ENCODE data around the gene YBEY. TPM values are rescaled to one million over a fixed set of nuclear protein-coding genes. Genes with fewer than 3 reads are reported as not detected.

Gene YBEY
- total and polyA plus RNA-seq, 2 of the 13 experiments (the other 11 are each of a cell fraction or from before 2014, with no cell fraction given), result 6.5 to 8.9 TPM

DNA sequence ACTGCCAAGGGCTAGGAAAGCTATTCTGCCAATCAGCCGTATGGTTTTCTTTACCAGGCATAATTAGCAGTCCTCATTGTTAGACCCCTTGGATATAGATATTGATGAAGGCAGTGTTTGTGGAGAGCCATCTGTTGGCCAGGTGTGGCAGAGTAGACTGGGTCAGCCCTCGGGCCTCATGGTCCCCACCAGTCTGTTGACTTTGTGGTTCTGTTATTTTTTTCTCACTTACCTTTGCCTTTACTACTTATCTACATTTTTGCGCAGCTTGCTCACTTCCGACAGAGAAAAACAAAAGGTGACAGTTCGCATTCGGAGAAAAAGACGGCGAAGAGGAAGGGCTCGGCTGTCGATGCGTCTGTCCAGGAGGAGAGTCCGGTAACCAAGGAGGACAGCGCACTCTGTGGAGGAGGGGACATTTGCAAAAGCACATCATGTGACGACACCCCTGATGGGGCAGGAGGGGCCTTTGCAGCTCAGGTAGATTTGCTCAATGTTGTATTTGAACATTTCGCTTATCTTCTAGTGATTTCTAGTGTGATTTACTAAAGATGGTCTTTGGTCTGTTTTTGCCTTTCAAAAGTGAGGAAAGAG, 40.1 kb downstream of the YBEY start (continued):
- TF ChIP-seq HOXA5 (CRISPR knock-in tag; IDR thresholded peaks at IDR 0.05), result no peak
- TF ChIP-seq, protein P1, sequence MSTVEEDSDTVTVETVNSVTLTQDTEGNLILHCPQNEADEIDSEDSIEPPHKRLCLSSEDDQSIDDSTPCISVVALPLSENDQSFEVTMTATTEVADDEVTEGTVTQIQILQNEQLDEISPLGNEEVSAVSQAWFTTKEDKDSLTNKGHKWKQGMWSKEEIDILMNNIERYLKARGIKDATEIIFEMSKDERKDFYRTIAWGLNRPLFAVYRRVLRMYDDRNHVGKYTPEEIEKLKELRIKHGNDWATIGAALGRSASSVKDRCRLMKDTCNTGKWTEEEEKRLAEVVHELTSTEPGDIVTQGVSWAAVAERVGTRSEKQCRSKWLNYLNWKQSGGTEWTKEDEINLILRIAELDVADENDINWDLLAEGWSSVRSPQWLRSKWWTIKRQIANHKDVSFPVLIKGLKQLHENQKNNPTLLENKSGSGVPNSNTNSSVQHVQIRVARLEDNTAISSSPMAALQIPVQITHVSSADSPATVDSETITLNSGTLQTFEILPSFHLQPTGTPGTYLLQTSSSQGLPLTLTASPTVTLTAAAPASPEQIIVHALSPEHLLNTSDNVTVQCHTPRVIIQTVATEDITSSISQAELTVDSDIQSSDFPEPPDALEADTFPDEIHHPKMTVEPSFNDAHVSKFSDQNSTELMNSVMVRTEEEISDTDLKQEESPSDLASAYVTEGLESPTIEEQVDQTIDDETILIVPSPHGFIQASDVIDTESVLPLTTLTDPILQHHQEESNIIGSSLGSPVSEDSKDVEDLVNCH (CRISPR knock-in tag; IDR thresholded peaks at IDR 0.05), result no peak
- TF ChIP-seq ZNF296 (CRISPR knock-in tag; conservative IDR thresholded peaks at IDR 0.05), result no peak
- TF ChIP-seq THAP11 (CRISPR knock-in tag; IDR thresholded peaks at IDR 0.05), result no peak
- no peak for TF ChIP-seq ZNF230 (CRISPR knock-in tag; IDR thresholded peaks at IDR 0.05)
- TF ChIP-seq, protein P2, sequence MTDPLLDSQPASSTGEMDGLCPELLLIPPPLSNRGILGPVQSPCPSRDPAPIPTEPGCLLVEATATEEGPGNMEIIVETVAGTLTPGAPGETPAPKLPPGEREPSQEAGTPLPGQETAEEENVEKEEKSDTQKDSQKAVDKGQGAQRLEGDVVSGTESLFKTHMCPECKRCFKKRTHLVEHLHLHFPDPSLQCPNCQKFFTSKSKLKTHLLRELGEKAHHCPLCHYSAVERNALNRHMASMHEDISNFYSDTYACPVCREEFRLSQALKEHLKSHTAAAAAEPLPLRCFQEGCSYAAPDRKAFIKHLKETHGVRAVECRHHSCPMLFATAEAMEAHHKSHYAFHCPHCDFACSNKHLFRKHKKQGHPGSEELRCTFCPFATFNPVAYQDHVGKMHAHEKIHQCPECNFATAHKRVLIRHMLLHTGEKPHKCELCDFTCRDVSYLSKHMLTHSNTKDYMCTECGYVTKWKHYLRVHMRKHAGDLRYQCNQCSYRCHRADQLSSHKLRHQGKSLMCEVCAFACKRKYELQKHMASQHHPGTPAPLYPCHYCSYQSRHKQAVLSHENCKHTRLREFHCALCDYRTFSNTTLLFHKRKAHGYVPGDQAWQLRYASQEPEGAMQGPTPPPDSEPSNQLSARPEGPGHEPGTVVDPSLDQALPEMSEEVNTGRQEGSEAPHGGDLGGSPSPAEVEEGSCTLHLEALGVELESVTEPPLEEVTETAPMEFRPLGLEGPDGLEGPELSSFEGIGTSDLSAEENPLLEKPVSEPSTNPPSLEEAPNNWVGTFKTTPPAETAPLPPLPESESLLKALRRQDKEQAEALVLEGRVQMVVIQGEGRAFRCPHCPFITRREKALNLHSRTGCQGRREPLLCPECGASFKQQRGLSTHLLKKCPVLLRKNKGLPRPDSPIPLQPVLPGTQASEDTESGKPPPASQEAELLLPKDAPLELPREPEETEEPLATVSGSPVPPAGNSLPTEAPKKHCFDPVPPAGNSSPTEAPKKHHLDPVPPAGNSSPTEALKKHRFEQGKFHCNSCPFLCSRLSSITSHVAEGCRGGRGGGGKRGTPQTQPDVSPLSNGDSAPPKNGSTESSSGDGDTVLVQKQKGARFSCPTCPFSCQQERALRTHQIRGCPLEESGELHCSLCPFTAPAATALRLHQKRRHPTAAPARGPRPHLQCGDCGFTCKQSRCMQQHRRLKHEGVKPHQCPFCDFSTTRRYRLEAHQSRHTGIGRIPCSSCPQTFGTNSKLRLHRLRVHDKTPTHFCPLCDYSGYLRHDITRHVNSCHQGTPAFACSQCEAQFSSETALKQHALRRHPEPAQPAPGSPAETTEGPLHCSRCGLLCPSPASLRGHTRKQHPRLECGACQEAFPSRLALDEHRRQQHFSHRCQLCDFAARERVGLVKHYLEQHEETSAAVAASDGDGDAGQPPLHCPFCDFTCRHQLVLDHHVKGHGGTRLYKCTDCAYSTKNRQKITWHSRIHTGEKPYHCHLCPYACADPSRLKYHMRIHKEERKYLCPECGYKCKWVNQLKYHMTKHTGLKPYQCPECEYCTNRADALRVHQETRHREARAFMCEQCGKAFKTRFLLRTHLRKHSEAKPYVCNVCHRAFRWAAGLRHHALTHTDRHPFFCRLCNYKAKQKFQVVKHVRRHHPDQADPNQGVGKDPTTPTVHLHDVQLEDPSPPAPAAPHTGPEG (CRISPR knock-in tag; IDR thresholded peaks at IDR 0.05), result peak; percentile 62; the same call in 1 of the 2 replicates
- no peak for TF ChIP-seq ZNF552 (CRISPR knock-in tag; IDR thresholded peaks at IDR 0.05; ENCODE audit: borderline replicate concordance)
- TF ChIP-seq, protein P3, sequence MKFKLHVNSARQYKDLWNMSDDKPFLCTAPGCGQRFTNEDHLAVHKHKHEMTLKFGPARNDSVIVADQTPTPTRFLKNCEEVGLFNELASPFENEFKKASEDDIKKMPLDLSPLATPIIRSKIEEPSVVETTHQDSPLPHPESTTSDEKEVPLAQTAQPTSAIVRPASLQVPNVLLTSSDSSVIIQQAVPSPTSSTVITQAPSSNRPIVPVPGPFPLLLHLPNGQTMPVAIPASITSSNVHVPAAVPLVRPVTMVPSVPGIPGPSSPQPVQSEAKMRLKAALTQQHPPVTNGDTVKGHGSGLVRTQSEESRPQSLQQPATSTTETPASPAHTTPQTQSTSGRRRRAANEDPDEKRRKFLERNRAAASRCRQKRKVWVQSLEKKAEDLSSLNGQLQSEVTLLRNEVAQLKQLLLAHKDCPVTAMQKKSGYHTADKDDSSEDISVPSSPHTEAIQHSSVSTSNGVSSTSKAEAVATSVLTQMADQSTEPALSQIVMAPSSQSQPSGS (CRISPR knock-in tag; IDR thresholded peaks at IDR 0.05), result no peak
- 0 out of 2 replicates have a peak, but pooled peaks have one; percentile 20 for TF ChIP-seq ZBTB7B (CRISPR knock-in tag; IDR thresholded peaks at IDR 0.05)
- no peak for TF ChIP-seq ZNF343 (CRISPR knock-in tag; IDR thresholded peaks at IDR 0.05)
- TF ChIP-seq ZEB1 (IDR thresholded peaks at IDR 0.05; ENCODE audit: insufficient replicate concordance, low read depth), result peak; percentile 95
- no peak for TF ChIP-seq ZNF572 (CRISPR knock-in tag; IDR thresholded peaks at IDR 0.05)
- TF ChIP-seq ZNF224 (CRISPR knock-in tag; IDR thresholded peaks at IDR 0.05), result no peak
- TF ChIP-seq ZFP37 (CRISPR knock-in tag; IDR thresholded peaks at IDR 0.05; ENCODE audit: borderline replicate concordance), result no peak
- no peak for TF ChIP-seq NR3C1 (CRISPR knock-in tag; IDR thresholded peaks at IDR 0.05)
- TF ChIP-seq, protein P4, sequence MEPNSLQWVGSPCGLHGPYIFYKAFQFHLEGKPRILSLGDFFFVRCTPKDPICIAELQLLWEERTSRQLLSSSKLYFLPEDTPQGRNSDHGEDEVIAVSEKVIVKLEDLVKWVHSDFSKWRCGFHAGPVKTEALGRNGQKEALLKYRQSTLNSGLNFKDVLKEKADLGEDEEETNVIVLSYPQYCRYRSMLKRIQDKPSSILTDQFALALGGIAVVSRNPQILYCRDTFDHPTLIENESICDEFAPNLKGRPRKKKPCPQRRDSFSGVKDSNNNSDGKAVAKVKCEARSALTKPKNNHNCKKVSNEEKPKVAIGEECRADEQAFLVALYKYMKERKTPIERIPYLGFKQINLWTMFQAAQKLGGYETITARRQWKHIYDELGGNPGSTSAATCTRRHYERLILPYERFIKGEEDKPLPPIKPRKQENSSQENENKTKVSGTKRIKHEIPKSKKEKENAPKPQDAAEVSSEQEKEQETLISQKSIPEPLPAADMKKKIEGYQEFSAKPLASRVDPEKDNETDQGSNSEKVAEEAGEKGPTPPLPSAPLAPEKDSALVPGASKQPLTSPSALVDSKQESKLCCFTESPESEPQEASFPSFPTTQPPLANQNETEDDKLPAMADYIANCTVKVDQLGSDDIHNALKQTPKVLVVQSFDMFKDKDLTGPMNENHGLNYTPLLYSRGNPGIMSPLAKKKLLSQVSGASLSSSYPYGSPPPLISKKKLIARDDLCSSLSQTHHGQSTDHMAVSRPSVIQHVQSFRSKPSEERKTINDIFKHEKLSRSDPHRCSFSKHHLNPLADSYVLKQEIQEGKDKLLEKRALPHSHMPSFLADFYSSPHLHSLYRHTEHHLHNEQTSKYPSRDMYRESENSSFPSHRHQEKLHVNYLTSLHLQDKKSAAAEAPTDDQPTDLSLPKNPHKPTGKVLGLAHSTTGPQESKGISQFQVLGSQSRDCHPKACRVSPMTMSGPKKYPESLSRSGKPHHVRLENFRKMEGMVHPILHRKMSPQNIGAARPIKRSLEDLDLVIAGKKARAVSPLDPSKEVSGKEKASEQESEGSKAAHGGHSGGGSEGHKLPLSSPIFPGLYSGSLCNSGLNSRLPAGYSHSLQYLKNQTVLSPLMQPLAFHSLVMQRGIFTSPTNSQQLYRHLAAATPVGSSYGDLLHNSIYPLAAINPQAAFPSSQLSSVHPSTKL (CRISPR knock-in tag; IDR thresholded peaks at IDR 0.05), result 0 out of 2 replicates have a peak, but pooled peaks have one; percentile 30
- TF ChIP-seq ZNF446 (CRISPR knock-in tag; IDR thresholded peaks at IDR 0.05), result no peak
